ENCODE results near the gene GRIA1. TPM values are rescaled to one million over a fixed set of nuclear protein-coding genes. Genes with fewer than 3 reads are reported as not detected.

The GRIA1 gene
- polyA plus RNA-seq, 1 experiment, result 6.7 TPM

GRCh38 chr5:153630546-153630945 is 140.1 kb downstream of the GRIA1 start:
- no peak overlapping the region for H3K4me3 ChIP-seq (ENCODE audit: low read depth, low read length)
- no peaks in the 10 kb centered on the region for H3K36me3 ChIP-seq (ENCODE audit: control insufficient read depth, insufficient read depth, low read length)
- no peak for TF ChIP-seq CTCF (IDR thresholded peaks at IDR 0.05; ENCODE audit: insufficient read depth, low read depth, low read length)
- POLR2A ChIA-PET, result no interaction called here
- no peak for DNase-seq (ENCODE audit: low read depth)
- CTCF ChIA-PET, result interaction anchor here (0.8 to 1.2 kb wide), 3 partner anchors 129 to 248 kb away, joined by 3 read pairs; no protein-coding TSS in a partner anchor
- no peaks in the 10 kb centered on the region for H3K27me3 ChIP-seq (ENCODE audit: control insufficient read depth, insufficient read depth, low read length)

GRCh38 chr5:153632748-153633290 is 142.3 kb downstream of the GRIA1 start:
- Histone ChIP-seq H3K36me3 (ENCODE audit: control insufficient read depth, insufficient read depth, low read length) (no peaks in the 10 kb centered on the region), H3K4me3 (ENCODE audit: low read depth, low read length) (no peak overlapping the region), H3K27me3 (ENCODE audit: control insufficient read depth, insufficient read depth, low read length) (no peaks in the 10 kb centered on the region)
- no peak for DNase-seq (ENCODE audit: low read depth)
- CTCF ChIA-PET, result interaction anchor here (1.0 kb wide), 1 partner anchor 136 kb away, joined by 3 read pairs; no protein-coding TSS in a partner anchor
- no peak for TF ChIP-seq CTCF (IDR thresholded peaks at IDR 0.05; ENCODE audit: insufficient read depth, low read depth, low read length)
- POLR2A ChIA-PET, result no interaction called here

- POLR2A ChIA-PET, result interaction anchor here (0.6 kb wide), 2 partner anchors 10 to 160 kb away, joined by 3 to 4 read pairs; no protein-coding TSS in a partner anchor
- no peak for TF ChIP-seq CTCF (IDR thresholded peaks at IDR 0.05; ENCODE audit: insufficient read depth, low read depth, low read length)
- H3K27me3 ChIP-seq (ENCODE audit: control insufficient read depth, insufficient read depth, low read length), result no peaks in the 10 kb centered on the region
- no peak overlapping the region for H3K4me3 ChIP-seq (ENCODE audit: low read depth, low read length)
- CTCF ChIA-PET, result interaction anchor here (0.9 to 1.3 kb wide), 4 partner anchors 9 to 140 kb away, joined by 3 to 4 read pairs (median 3); no protein-coding TSS in a partner anchor
- DNase-seq (ENCODE audit: low read depth), result no peak
- no peaks in the 10 kb centered on the region for H3K36me3 ChIP-seq (ENCODE audit: control insufficient read depth, insufficient read depth, low read length)
Measured at GRCh38 chr5:153636670-153637451, 146.4 kb downstream of the GRIA1 start.

GRCh38 chr5:153640293-153640692 is 149.8 kb downstream of the GRIA1 start:
- CTCF ChIA-PET, result interaction anchor here (0.6 to 1.9 kb wide), 2 partner anchors 14 to 479 kb away, joined by 3 to 5 read pairs; no protein-coding TSS in a partner anchor
- Histone ChIP-seq H3K36me3 (ENCODE audit: control insufficient read depth, insufficient read depth, low read length) (no peaks in the 10 kb centered on the region), H3K27me3 (ENCODE audit: control insufficient read depth, insufficient read depth, low read length) (no peaks in the 10 kb centered on the region), H3K4me3 (ENCODE audit: low read depth, low read length) (no peak overlapping the region)
- no peak for TF ChIP-seq CTCF (IDR thresholded peaks at IDR 0.05; ENCODE audit: insufficient read depth, low read depth, low read length)
- DNase-seq (ENCODE audit: low read depth), result no peak
- POLR2A ChIA-PET, result no interaction called here

- CTCF ChIA-PET, result interaction anchor here (0.6 kb wide), 1 partner anchor 478 kb away, joined by 3 read pairs; no protein-coding TSS in a partner anchor
- DNase-seq (ENCODE audit: low read depth), result no peak
Measured at GRCh38 chr5:153641183-153641688, 150.8 kb downstream of the GRIA1 start.

More at GRCh38 chr5:153641183-153641688, 150.8 kb downstream of the GRIA1 start:
- POLR2A ChIA-PET, result no interaction called here
- H3K27me3 ChIP-seq (ENCODE audit: control insufficient read depth, insufficient read depth, low read length), result no peaks in the 10 kb centered on the region
- H3K4me3 ChIP-seq (ENCODE audit: low read depth, low read length), result no peak overlapping the region
- no peak for TF ChIP-seq CTCF (IDR thresholded peaks at IDR 0.05; ENCODE audit: insufficient read depth, low read depth, low read length)
- no peaks in the 10 kb centered on the region for H3K36me3 ChIP-seq (ENCODE audit: control insufficient read depth, insufficient read depth, low read length)

Data from BJ (cell line).